ENCODE measurements around the gene CBX6.

CBX6 gene

DNA sequence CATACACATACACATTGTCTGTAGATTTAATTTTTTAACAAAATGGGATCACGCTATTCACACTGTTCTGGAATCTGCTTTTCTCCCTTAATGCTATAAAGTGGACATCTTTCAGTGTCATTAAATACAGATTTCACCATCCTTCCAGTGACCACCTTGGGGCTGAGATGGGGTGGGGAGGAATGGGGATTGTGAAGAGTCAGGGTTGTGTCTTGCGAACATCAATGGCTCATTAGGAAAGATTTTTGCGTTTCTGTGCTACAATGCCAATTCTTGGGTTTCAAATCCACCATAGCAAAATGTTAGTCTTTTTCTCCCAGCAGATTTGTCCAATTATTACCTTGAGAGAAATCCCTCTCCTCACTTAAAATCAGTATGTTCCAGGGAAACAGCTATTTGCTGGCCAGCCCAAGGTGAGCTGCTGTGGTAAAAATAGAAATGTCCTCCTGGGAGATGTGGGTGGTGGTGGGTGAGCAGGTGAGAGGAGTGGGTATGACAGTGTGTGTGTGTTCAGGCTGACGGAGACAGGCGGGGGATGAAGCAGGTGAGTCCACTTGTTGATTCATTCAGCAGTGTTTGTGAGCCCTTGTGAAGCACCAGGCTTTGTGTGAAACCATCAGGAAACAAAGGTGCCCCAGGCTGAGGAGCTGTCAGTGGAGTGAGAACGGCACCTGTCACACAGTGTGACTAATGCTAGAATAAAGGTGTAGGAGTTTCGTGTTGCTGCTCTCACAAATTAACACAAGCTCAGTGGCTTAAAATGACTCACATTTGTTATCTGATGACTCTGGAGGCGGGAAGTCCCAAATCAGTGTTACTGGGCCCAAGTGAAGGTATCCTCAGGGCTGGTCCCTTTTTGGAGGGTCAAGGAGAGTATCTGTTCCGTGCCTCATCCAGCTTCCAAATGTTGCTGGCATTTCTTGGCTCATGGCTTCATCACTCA is 1.7 kb upstream of the CBX6 start:
- DNase-seq (ENCODE audit: low read depth) = peak; percentile 99
- TF ChIP-seq, protein P1, sequence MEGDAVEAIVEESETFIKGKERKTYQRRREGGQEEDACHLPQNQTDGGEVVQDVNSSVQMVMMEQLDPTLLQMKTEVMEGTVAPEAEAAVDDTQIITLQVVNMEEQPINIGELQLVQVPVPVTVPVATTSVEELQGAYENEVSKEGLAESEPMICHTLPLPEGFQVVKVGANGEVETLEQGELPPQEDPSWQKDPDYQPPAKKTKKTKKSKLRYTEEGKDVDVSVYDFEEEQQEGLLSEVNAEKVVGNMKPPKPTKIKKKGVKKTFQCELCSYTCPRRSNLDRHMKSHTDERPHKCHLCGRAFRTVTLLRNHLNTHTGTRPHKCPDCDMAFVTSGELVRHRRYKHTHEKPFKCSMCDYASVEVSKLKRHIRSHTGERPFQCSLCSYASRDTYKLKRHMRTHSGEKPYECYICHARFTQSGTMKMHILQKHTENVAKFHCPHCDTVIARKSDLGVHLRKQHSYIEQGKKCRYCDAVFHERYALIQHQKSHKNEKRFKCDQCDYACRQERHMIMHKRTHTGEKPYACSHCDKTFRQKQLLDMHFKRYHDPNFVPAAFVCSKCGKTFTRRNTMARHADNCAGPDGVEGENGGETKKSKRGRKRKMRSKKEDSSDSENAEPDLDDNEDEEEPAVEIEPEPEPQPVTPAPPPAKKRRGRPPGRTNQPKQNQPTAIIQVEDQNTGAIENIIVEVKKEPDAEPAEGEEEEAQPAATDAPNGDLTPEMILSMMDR (IDR thresholded peaks at IDR 0.05; ENCODE audit: insufficient read depth, low read depth, low read length, missing control alignments) = no peak
- no peak overlapping the region for H3K4me3 ChIP-seq (ENCODE audit: low read length)

DNA sequence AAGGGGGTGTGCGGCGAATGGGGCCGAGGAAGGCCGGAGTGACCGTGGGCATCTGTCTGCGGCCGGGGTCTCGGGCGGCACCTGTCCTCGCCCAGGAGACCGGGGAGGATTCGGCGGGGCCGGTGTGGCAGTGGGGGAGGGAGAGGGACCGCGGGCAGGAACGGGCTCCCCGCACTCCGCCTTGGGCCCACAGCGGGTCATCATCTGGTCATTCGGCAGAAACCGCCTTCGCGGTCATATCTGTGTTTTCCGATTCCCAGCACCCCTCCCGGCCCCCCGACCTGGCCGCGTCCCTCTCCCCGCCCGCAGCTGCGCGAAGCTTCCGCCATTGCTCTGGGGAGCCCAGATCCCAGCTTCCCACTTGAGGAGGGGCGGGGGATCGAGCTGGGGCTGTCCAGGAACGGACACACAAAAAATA is 824 bp upstream of the CBX6 start:
- DNase-seq (ENCODE audit: low read depth) = no peak
- peak overlapping the region; percentile 55 for H3K4me3 ChIP-seq (ENCODE audit: low read length)
- TF ChIP-seq, protein P1 (IDR thresholded peaks at IDR 0.05; ENCODE audit: insufficient read depth, low read depth, low read length, missing control alignments) = no peak

DNA sequence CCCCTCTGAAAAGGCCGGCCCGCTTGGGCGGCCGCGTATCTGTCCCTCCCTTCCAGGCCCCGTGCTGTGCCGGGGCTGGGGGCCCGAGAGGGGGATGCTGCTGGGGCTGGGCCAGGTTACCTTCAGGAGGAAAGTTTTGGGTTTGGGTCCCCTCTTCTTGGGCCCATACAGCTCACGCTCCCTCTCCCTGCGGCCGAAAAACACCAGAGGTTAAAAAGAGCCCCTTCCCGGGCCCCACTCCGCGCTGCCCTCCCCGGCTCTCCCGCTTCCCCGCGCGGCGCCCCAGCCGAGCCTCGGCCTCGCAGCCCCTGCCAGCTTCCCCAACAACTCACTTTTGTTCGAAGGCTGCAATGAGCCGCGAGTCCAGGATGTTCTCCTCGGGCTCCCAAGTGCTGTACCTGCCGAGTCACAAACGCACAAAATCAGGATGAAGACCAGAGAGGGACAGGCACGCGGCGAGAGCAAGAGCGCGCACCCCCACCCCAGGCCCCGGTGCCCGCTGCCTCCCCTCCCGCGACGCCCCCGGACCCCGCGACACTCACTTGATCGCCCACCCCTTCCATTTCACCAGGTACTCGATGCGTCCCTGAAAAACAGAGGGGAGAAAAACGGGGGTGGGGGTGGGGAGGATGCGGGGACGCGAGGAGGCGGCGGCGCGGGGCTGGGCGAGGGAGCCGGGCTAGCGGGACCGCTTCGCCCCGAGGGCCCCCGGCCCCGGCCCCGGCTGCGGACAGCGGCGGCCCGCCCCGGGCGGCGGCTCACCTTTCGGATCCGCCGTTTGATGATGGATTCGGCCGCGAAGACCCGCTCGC is 450 bp downstream of the CBX6 start:
- TF ChIP-seq, protein P1 (IDR thresholded peaks at IDR 0.05; ENCODE audit: insufficient read depth, low read depth, low read length, missing control alignments) = no peak
- no peak for DNase-seq (ENCODE audit: low read depth)
- H3K4me3 ChIP-seq (ENCODE audit: low read length) = peak overlapping the region; percentile 57

GRCh38 chr22:38870791-38871359 is 1.1 kb downstream of the CBX6 start:
- TF ChIP-seq, protein P1 (IDR thresholded peaks at IDR 0.05; ENCODE audit: insufficient read depth, low read depth, low read length, missing control alignments) = no peak
- no peak for DNase-seq (ENCODE audit: low read depth)
- peak overlapping the region; percentile 57 for H3K4me3 ChIP-seq (ENCODE audit: low read length)

GRCh38 chr22:38870312-38870741 is 1.7 kb downstream of the CBX6 start:
- TF ChIP-seq, protein P1 (IDR thresholded peaks at IDR 0.05; ENCODE audit: insufficient read depth, low read depth, low read length, missing control alignments) = peak; percentile 91
- H3K4me3 ChIP-seq (ENCODE audit: low read length) = peak overlapping the region; percentile 22
- peak; percentile 77 for DNase-seq (ENCODE audit: low read depth)

DNA sequence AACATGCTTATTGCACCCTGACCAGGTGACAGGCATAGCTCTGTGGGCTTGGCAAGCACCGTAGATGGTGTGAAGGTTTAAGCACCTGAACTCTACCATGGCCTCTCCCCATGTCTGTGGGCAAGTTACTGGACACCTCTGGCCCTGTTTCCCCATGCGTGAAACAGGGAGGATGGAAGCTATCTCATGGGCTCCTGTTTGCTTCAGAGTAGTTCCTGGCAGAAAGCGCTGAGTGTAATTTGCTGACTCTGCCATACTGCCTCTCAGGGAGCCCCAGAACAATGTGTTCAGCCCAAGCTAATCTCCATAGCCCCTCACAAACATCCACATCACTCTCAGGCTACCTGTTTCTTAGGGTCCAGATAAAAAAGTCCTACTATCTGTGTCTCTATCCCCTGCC is 2.4 kb downstream of the CBX6 start:
- no peak overlapping the region for H3K4me3 ChIP-seq (ENCODE audit: low read length)
- TF ChIP-seq, protein P1 (IDR thresholded peaks at IDR 0.05; ENCODE audit: insufficient read depth, low read depth, low read length, missing control alignments) = no peak
- no peak for DNase-seq (ENCODE audit: low read depth)
